Suprapubic skin (tissue), 4 donors: ENCODE data around the gene OSTF1.

ENCODE experiments used
- CTCF ChIP-seq, 2 donors: fragments of 200-600 bp in 1 of 2; fragments of 450-650 bp in 1 of 2; sonication (generic) in 1 of 2; IDR thresholded peaks; one replicate each; pipeline ENCODE4 v1.5.1; 2016 to 2019; ENCODE audit warnings: antibody characterized with exemption in 2 of 2, mild to moderate bottlenecking in 1 of 2, moderate library complexity in 1 of 2
- POLR2A ChIP-seq, 2 donors: fragments of 450-650 bp; IDR thresholded peaks; one replicate each; pipeline ENCODE4 v1.6.1; 2017; ENCODE audit warnings: antibody characterized with exemption in 2 of 2, mild to moderate bottlenecking in 2 of 2, moderate library complexity in 2 of 2
- POLR2AphosphoS5 ChIP-seq, 3 donors: sonication (generic); formaldehyde crosslinking; IDR thresholded peaks; one replicate each; pipeline ENCODE4 v1.6.1; 2017; ENCODE audit warnings: antibody characterized with exemption in 3 of 3

GRCh38 chr9:75109210-75109839 is 21.0 kb downstream of the OSTF1 start:
- TF ChIP-seq POLR2AphosphoS5 (IDR thresholded peaks at IDR 0.05) = no peak
- TF ChIP-seq CTCF (IDR thresholded peaks at IDR 0.05) = no peak
- no peak for TF ChIP-seq POLR2A (IDR thresholded peaks at IDR 0.05)
